Hepatocyte (in vitro differentiated cells): Measurements from ENCODE around the gene RASGRP3. TPM values are rescaled to one million over a fixed set of nuclear protein-coding genes. Genes with fewer than 3 reads are reported as not detected.

Experiments used
- DNase-seq: peaks from one replicate; pipeline ENCODE4 v3.0.0-alpha.2; 2016; ENCODE audit warnings: low spot score
- H2AFZ ChIP-seq: fragments of 200-600 bp; sonication (generic); 2 replicates; pipeline ENCODE4 v1.6.0; 2016; ENCODE audit warnings: antibody characterized with exemption, mild to moderate bottlenecking
- H3K27ac ChIP-seq: fragments of 200-600 bp; sonication (generic); 2 replicates; pipeline ENCODE4 v1.5.1; 2016; ENCODE audit warnings: mild to moderate bottlenecking
- H3K27me3 ChIP-seq: fragments of 200-600 bp; sonication (generic); 2 replicates; pipeline ENCODE4 v1.6.1; 2016
- H3K36me3 ChIP-seq: fragments of 200-600 bp; sonication (generic); replicated peaks from 2 replicates; pipeline ENCODE4 v1.5.1; 2016; ENCODE audit warnings: low read depth; ENCODE audit not compliant: insufficient read depth
- H3K4me1 ChIP-seq: fragments of 200-600 bp; sonication (generic); 2 replicates; pipeline ENCODE4 v1.5.1; 2016; ENCODE audit warnings: mild to moderate bottlenecking, moderate library complexity; ENCODE audit not compliant: insufficient read depth
- H3K4me2 ChIP-seq: fragments of 200-600 bp; sonication (generic); 2 replicates; pipeline ENCODE4 v1.6.0; 2016
- H3K4me3 ChIP-seq: fragments of 200-600 bp; sonication (generic); 2 replicates; pipeline ENCODE4 v1.5.1; 2016; ENCODE audit warnings: mild to moderate bottlenecking
- H3K79me2 ChIP-seq: fragments of 200-600 bp; sonication (generic); 2 replicates; pipeline ENCODE4 v1.6.0; 2017; ENCODE audit warnings: mild to moderate bottlenecking
- H3K9me2 ChIP-seq: fragments of 200-600 bp; sonication (generic); replicated peaks from 2 replicates; pipeline ENCODE4 v1.6.0; 2017; ENCODE audit warnings: mild to moderate bottlenecking; ENCODE audit not compliant: insufficient read depth
- H3K9me3 ChIP-seq: fragments of 200-600 bp; sonication (generic); 2 replicates; pipeline ENCODE4 v1.5.1; 2016; ENCODE audit warnings: low read depth, mild to moderate bottlenecking
- H4K20me1 ChIP-seq: fragments of 200-600 bp; sonication (generic); 2 replicates; pipeline ENCODE4 v1.6.0; 2016; ENCODE audit warnings: mild to moderate bottlenecking; ENCODE audit not compliant: insufficient read depth, poor library complexity, severe bottlenecking
- CTCF ChIP-seq: fragments of 200-600 bp; sonication (generic); IDR thresholded peaks from 2 replicates; pipeline ENCODE4 v1.5.1; 2016; ENCODE audit warnings: antibody characterized with exemption, mild to moderate bottlenecking; ENCODE audit not compliant: poor library complexity
- EZH2 ChIP-seq: fragments of 200-600 bp; sonication (generic); IDR thresholded peaks from 2 replicates; pipeline ENCODE4 v1.6.1; 2016; ENCODE audit warnings: antibody characterized with exemption, mild to moderate bottlenecking, borderline replicate concordance
- EZH2phosphoT487 ChIP-seq: fragments of 200-600 bp; sonication (generic); IDR thresholded peaks from one replicate; pipeline ENCODE4 v1.6.1; 2018; ENCODE audit warnings: antibody characterized with exemption, mild to moderate bottlenecking, low read depth, moderate library complexity; ENCODE audit not compliant: unreplicated experiment, severe bottlenecking
- WGBS: methylation state at CpG from one replicate; pipeline ENCODE4 v1.1.6; 2016; ENCODE audit warnings: low lambda C conversion rate; ENCODE audit errors: missing lambda C conversion rate; 5-methylcytosine and 5-hydroxymethylcytosine counted together
- polyA plus RNA-seq: library from polyadenylated mRNA; unstranded; fragments of >200 nt; fragmentation: Nextera tagmentation; extraction: Ambion mirVana; gene quantifications from 2 replicates; pipeline ENCODE4 v1.2.1, GENCODE V29; 2016
- total RNA-seq: library from RNA; depleted of rRNA; stranded (reverse); fragments of >200 nt; gene quantifications from 2 replicates; pipeline ENCODE4 v1.2.3, GENCODE V29; 2014

RASGRP3 gene
- total and polyA plus RNA-seq, 2 experiments from 2014 or later = 1.7 to 8.6 TPM

GRCh38 chr2:33516456-33516995 is 40.1 kb downstream of the RASGRP3 start:
- H3K79me2 ChIP-seq = no peaks in the 10 kb centered on the region
- H3K27me3 ChIP-seq = no peaks in the 10 kb centered on the region
- no peak overlapping the region for H3K4me3 ChIP-seq
- H3K27ac ChIP-seq = no peak overlapping the region
- no peaks in the 10 kb centered on the region for H3K9me2 ChIP-seq
- H3K9me3 ChIP-seq = no peaks in the 10 kb centered on the region
- no peak overlapping the region for H3K4me2 ChIP-seq
- H3K4me1 ChIP-seq = no peaks in the 10 kb centered on the region
- DNase-seq = no peak
- TF ChIP-seq EZH2phosphoT487 = peak; percentile 48
- no peak for TF ChIP-seq CTCF
- H4K20me1 ChIP-seq = no peaks in the 10 kb centered on the region
- WGBS = 75% methylated on average over 2 of the region's 2 CpGs
- H3K36me3 ChIP-seq = no peaks in the 10 kb centered on the region
- no peak overlapping the region for H2AFZ ChIP-seq

- 89% methylated on average over 2 of the region's 2 CpGs for WGBS
- no peaks in the 10 kb centered on the region for H4K20me1 ChIP-seq
- H3K4me3 ChIP-seq = no peak overlapping the region
- no peaks in the 10 kb centered on the region for H3K36me3 ChIP-seq
- no peaks in the 10 kb centered on the region for H3K27me3 ChIP-seq
- no peak overlapping the region for H3K4me2 ChIP-seq
- no peak overlapping the region for H3K27ac ChIP-seq
- no peak overlapping the region for H2AFZ ChIP-seq
- no peak for DNase-seq
- H3K9me2 ChIP-seq = no peaks in the 10 kb centered on the region
- H3K9me3 ChIP-seq = no peaks in the 10 kb centered on the region
- no peaks in the 10 kb centered on the region for H3K4me1 ChIP-seq
- H3K79me2 ChIP-seq = no peaks in the 10 kb centered on the region
- no peak for TF ChIP-seq CTCF
Measured at GRCh38 chr2:33518200-33518599, 41.8 kb downstream of the RASGRP3 start.

GRCh38 chr2:33518929-33519328 is 42.5 kb downstream of the RASGRP3 start:
- Histone ChIP-seq H3K27ac (no peak overlapping the region), H3K27me3 (no peaks in the 10 kb centered on the region), H2AFZ (no peak overlapping the region), H3K4me3 (no peak overlapping the region), H3K79me2 (no peaks in the 10 kb centered on the region), H4K20me1 (no peaks in the 10 kb centered on the region), H3K9me2 (no peaks in the 10 kb centered on the region), H3K36me3 (no peaks in the 10 kb centered on the region), H3K9me3 (no peaks in the 10 kb centered on the region), H3K4me2 (no peak overlapping the region), H3K4me1 (no peaks in the 10 kb centered on the region)
- DNase-seq = no peak
- TF ChIP-seq CTCF (no peak), EZH2phosphoT487 (no peak), EZH2 (no peak)
- WGBS = 89% methylated on average over 1 of the region's 1 CpG

GRCh38 chr2:33521791-33522281 is 45.4 kb downstream of the RASGRP3 start:
- TF ChIP-seq CTCF (no peak), EZH2phosphoT487 (no peak), EZH2 (no peak)
- Histone ChIP-seq H3K9me3 (no peaks in the 10 kb centered on the region), H3K79me2 (no peaks in the 10 kb centered on the region), H3K4me3 (no peak overlapping the region), H3K9me2 (no peaks in the 10 kb centered on the region), H3K27me3 (no peaks in the 10 kb centered on the region), H3K27ac (no peak overlapping the region), H2AFZ (no peak overlapping the region), H3K36me3 (no peaks in the 10 kb centered on the region), H3K4me2 (no peak overlapping the region), H4K20me1 (no peaks in the 10 kb centered on the region), H3K4me1 (no peaks in the 10 kb centered on the region)
- peak; percentile 29 for DNase-seq
- WGBS = 67% methylated on average over 1 of the region's 1 CpG
